NK-92 treated with Interleukin-12 subunit alpha and Interleukin-12 subunit beta, amount 100 ng/mL, for 24 hours (cell line): ENCODE results near the gene MDP1.
"Not testable (repeated sequence)": the region's sequence is repeated elsewhere in the genome, so short reads cannot be mapped to it uniquely, and the experiment has no call there.

Experiments used
- DNase-seq: peaks from one replicate; lab custom pipeline; 2025; lab: John Stamatoyannopoulos, UW

Gene MDP1

DNA sequence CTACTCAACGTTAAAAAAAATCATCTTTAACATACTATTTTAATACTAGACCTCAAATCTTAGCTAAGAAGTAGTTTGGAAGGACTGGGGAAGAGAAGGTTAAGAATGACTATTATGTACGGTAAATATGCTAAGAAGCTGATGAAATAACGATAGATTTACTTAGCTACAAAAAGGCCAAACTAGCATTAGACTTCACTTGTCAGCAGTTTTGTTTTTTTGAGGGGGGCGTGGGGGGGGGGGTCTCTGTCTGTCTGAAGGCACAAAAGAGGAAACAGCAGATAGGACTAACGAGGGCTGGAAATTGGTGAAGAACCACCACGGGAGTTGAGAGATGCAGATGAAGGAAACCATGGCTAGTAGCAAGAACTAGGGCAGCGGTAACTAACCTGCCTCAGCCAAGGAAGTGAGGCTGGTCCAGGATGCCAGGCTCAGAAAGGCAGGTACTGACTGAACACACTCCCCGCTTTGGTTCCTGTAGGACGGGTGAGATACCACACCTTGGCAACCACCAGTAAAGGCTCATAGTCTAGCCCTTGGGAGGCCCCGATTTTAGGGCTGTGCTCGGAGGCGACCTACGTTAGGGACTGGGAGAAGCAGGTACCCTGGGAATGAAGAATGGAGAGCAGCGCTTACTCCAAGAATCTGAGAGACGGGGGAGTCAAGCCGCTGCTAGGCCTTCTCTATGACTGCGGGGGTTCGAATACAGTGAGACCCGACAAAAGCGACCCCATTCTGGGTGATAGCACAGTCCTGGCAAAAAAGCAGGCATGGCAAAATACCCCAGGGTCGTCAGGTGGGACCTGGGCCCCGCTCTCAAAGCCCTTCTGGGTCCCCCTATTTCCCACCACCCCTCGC is 15.6 kb upstream of the MDP1 start:
- DNase-seq, result no peak

DNA sequence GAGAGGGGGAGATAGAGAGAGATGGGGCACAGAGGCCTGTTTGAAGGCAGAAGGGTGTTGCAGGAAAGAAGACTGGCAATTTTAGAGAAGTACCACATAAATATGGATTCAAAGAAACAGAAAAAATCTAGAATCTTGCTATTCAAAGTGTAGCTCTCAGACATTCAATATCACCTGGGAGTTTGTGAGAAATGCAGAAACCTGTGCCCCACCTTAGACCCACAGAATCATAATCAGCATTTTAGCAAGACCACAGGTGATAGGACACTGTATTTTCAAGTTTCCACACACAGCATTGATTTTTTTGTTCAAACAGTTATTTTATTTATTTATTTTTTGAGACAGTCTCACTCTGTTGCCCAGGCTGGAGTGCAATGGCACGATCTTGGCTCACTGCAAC is 13.0 kb upstream of the MDP1 start:
- no peak for DNase-seq

DNA sequence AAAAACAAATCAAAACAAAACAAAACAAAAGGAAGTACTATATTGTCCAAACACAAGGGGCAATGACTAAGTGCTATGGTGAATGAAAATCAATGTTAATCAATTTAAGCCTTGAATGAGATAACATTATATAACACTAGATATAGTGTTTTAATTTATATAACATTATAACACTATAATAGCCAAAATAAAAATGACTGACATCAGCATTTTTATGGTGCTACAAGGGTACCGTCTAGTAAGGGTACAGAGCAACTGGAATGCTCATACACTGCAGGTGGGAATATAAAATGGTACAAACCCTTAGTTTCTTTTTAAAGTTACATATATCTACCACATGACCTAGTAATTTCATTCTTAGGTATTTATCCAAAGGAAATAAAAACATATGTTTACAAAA is 10.6 kb upstream of the MDP1 start:
- DNase-seq, result no peak

DNA sequence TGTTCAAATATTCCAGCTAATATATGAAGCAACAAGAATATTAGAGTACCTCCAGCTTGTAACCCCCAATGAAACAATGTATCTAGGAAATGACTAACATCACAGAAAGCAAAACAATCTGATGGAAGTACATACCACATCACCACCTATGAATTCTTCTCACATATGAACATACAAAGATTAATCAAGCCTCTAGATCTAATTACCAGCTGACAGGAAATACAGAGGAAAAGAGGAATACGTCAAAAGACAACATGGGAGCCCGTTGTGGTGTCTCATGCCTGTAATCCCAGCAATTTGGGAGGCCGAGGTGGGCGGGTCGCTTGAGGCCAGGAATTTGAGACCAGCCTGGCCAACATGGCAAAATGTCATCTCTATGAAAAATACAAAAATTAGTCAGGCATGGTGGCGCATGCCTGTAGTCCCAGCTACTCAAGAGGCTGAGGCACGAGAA is 8.8 kb upstream of the MDP1 start:
- DNase-seq, result no peak

DNA sequence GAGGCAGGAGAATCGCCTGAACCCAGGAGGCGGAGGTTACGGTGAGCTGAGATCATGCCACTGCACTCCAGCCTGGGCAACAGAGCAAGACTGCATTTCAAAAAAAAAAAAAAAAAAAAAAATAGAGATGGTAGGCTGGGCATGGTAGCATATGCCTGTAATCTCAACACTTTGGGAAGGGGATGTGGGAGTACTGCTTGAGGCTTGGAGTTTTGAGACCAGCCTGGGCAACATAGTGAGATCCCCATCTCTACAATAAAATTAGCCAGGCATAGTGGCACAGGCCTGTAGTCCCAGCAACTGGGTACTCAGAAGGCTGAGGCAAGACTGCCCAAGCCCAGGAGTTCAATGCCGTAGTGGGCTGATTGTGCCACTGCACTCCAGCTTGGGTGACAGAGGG is 7.1 kb upstream of the MDP1 start:
- DNase-seq, result not testable (repeated sequence)

- DNase-seq, result no peak
Observed at GRCh38 chr14:24219521-24219920, 3.7 kb upstream of the MDP1 start.

DNA sequence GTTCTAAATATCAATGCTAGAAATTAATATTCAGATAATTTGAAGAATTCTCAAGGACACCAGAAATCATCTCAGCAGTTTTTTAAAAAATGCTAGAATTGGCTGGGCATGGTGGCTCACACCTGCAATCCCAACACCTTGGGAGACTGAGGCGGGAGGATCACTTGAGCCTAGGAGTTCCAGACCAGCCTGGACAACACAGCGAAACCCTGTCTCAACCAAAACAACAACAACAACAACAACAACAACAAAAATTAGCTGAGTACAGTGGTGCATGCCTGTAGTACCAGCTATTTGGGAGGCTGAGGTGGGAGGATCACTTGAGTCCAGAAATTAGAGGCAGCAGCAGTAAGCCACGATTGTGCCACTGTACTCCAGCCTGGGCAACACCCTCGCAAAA is 3.2 kb upstream of the MDP1 start:
- DNase-seq, result no peak

DNA sequence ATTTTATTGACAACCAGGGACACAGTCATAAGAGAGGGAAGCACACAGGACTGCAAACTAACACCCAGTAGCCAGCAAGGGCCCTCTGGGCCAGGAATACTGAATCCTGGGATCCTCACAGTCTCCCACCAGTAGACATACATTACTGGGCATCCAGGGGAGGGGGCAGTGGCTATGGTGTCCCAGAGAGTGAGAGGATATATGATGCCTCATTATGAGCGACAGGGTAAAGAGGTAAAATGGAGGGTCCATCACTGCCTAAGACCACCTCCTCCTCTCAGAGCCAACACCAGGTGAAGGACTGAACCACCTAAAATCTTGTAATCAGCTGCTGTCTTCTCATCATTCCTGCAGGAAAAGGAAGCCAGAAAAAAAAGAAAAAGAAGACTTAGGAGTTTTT is 1.0 kb upstream of the MDP1 start:
- DNase-seq, result not testable (repeated sequence)

- DNase-seq, result no peak
Observed at GRCh38 chr14:24216345-24216699, 456 bp upstream of the MDP1 start.

DNA sequence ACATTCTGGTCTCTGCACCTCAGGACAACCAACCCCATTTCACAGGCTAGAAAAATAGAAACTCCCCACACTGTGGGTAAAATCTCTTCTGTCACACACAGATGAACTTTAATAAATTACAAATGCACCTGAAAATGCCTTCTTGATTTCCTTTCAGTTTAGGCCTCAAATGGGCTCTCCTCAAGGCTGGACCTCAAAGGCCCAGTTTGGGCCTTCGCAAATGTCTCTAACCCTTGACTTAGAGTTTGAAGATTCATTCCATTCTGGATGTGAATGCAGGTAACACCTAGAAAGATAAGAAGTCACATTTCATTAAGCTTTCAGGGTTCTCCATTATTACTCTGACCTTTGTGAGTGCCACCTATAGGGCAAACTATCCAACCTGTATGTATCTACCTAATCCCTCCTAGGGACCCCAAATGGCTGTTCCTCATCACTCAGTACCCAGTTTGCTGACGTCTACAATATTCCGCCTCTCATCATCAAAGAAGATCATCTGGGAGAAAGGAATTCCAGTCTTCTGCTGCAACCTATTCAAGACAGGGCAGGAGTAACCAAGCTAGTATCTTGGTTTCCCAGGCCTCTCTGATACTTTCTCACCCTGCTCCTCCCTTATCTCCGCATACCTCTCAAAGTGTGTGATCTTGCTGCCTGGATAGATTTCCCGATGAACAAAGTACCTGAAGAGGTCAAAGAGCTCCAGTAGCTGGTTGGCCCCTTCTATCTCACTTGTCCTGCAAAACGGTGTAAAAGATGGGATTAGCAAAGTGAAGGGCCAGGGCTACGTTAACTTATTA is 1.8 kb downstream of the MDP1 start:
- no peak for DNase-seq

- peak; percentile 96 for DNase-seq
Observed at GRCh38 chr14:24212924-24213865, 2.7 kb downstream of the MDP1 start, which contains the start of gene CHMP4A. CHMP4A (minus strand) TSS chr14:24213488; CDS start chr14:24213439, 49 bp downstream.

DNA sequence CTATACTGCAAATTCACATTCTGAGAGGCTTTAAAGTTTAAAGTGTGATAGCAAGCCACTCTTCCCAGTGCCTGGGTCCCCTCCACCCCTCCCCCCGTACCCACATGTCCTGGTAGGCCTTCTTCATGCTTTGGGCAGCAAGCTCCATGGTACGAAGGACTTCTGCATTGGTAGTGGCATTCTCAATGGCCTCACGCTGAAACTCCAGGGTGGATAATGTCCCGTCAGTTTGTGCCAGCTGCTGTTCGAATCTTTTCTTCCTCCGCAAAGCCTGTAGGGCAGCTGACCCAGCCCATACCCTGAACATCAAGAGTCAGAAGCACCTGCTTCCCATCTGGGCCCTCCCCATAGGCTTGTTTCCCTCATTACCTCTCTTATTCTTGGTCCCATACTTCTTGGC is 4.6 kb downstream of the MDP1 start:
- DNase-seq, result no peak

DNA sequence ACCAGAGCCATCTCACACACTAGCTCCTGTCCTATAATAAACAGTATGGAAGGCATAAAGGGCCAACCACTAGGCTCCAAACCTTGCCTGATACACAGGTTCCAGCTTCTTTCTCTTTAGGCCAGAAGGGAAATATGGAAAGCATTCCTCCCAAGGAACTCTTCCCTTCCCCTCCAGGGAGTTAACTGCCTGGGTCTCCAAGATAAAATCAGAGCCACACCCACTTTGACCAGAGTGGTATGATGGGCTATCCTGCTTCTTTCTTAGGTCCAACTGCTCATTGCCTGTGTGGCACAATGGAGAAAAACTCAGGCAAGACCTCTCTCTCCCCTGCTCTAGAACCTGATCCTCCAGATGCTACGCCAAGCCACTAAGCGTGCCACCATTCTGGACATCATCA is 8.2 kb downstream of the MDP1 start:
- DNase-seq, result no peak

- DNase-seq, result no peak
Observed at GRCh38 chr14:24207104-24207551, 8.7 kb downstream of the MDP1 start.

DNA sequence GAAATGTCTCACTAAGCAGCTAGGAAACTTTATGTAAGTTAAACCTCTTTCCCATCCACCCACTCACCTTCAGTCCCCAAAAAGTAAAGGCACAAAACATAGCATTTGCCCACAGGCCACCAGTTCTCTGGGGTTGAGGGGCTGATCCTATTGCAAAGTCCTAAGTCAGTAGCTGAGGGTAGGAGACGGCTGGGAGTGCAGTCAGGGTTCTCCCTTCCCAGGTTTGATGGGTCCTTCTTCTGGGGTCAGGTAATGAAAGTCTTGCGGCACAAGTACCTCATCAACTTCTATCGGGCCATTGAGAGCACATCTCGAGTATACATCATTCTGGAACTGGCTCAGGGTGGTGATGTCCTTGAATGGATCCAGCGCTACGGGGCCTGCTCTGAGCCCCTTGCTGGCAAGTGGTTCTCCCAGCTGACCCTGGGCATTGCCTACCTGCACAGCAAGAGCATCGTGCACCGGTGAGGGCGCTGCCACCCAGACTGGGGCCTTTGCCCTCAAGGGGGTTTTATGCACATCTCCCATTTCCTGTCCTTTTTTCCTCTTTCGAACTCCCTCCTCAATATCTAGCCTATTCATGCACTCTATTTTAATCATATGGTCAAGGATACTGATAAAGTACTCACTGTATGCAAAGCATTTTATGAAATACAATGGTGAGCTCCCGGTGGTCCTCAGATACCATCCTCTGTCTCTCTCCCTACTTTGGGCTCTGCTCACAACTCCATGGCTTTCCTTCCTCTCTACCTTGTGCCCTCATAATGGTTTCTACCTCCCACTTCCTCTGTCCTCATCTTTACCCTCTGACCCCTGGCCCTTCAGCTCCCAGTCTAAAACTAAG is 9.4 kb downstream of the MDP1 start:
- no peak for DNase-seq

- DNase-seq, result no peak
Observed at GRCh38 chr14:24204163-24205146, 11.4 kb downstream of the MDP1 start.

GRCh38 chr14:24203249-24203886 is 12.5 kb downstream of the MDP1 start:
- not testable (repeated sequence) for DNase-seq

- DNase-seq, result not testable (repeated sequence)
Observed at GRCh38 chr14:24202538-24202937, 13.3 kb downstream of the MDP1 start.

GRCh38 chr14:24198814-24199524 is 16.9 kb downstream of the MDP1 start:
- no peak for DNase-seq
